Gastroesophageal sphincter (tissue), 4 donors: ENCODE data around the gene ZNF784. TPM values are rescaled to one million over a fixed set of nuclear protein-coding genes. Genes with fewer than 3 reads are reported as not detected.

ENCODE experiments used
- ATAC-seq: fragments of 150-250 bp; one replicate; pipeline ENCODE4 v1.9.1; 2016; ENCODE audit warnings: mild to moderate bottlenecking, moderate library complexity
- H3K27ac ChIP-seq, 4 donors: fragments of 200-600 bp; sonication (generic) in 3 of 4; 1 replicate in 3 of 4; 2 replicates in 1 of 4; pipeline ENCODE4 v1.5.1; 2016 to 2019
- H3K27me3 ChIP-seq: fragments of 200-600 bp; sonication (generic); one replicate; pipeline ENCODE4 v1.5.1; 2019
- H3K36me3 ChIP-seq, 2 donors: fragments of 200-600 bp; sonication (generic); one replicate each; pipeline ENCODE4 v1.5.1; 2019; ENCODE audit warnings: control low read depth in 1 of 2
- H3K4me1 ChIP-seq, 3 donors: fragments of 200-600 bp; sonication (generic); 1 replicate in 2 of 3; 2 replicates in 1 of 3; pipeline ENCODE4 v1.5.1; 2016 to 2019; ENCODE audit warnings: control low read depth in 2 of 3
- H3K4me3 ChIP-seq, 2 donors: fragments of 200-600 bp; sonication (generic); one replicate each; pipeline ENCODE4 v1.5.1; 2019; ENCODE audit warnings: mild to moderate bottlenecking in 1 of 2, moderate library complexity in 1 of 2
- H3K9me3 ChIP-seq, 3 donors: fragments of 200-600 bp; sonication (generic); one replicate each; pipeline ENCODE4 v1.5.1; 2017 to 2019; ENCODE audit warnings: control low read depth in 2 of 3
- CTCF ChIP-seq, 4 experiments: fragments of 200-600 bp in 2 of 4; fragments of 450-650 bp in 2 of 4; sonication (generic) in 1 of 4; IDR thresholded peaks; one replicate each; pipeline ENCODE4 v1.5.1; 2017 to 2019; ENCODE audit warnings: antibody characterized with exemption in 4 of 4, mild to moderate bottlenecking in 2 of 4, moderate library complexity in 2 of 4
- EP300 ChIP-seq: sonication (generic); formaldehyde crosslinking; IDR thresholded peaks from one replicate; pipeline ENCODE4 v1.6.1; 2017; ENCODE audit warnings: antibody characterized with exemption, mild to moderate bottlenecking
- POLR2A ChIP-seq, 2 donors: fragments of 450-650 bp; IDR thresholded peaks; one replicate each; pipeline ENCODE4 v1.6.1; 2017; ENCODE audit warnings: antibody characterized with exemption in 2 of 2, mild to moderate bottlenecking in 2 of 2, moderate library complexity in 1 of 2
- POLR2AphosphoS5 ChIP-seq: sonication (generic); formaldehyde crosslinking; IDR thresholded peaks from one replicate; pipeline ENCODE4 v1.6.1; 2017; ENCODE audit warnings: antibody characterized with exemption
- WGBS, 2 donors: methylation state at CpG; one replicate each; pipeline ENCODE4 v1.1.5; 2018; ENCODE audit warnings: low coverage in 1 of 2; 5-methylcytosine and 5-hydroxymethylcytosine counted together
- total RNA-seq, 4 donors: library from RNA; depleted of rRNA; stranded (reverse); fragments of >200 nt; gene quantifications; one replicate each; pipeline ENCODE4 v1.1.0, GENCODE V29; 2016

ZNF784 gene
- total RNA-seq, 4 donors from 2014 or later: 0.54 to 8.1 (median 4.8) TPM

DNA sequence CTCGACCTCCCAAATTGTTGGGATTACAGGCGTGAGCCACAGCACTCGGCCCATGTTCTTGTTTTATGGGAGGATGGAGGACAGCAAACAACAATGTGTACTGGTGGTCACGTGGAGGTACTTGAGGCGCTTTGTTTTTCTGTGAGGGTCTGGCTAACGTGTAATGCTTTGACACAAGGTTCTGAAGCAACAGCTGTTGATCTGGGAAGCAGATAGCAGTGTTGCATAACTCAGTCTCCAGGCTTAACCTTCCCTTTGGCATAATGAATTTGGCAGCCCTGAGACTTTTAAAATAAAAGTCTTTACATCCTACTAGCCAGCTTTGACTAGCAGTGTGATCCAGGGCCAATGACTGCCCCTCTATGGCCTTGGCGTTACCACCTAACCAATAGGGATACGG, 9.5 kb upstream of the ZNF784 start:
- 59 to 74% methylated on average over 4 to 8 of the region's 8 CpGs for WGBS, 2 donors
- H3K9me3 ChIP-seq: no peaks in the 10 kb centered on the region
- TF ChIP-seq CTCF (IDR thresholded peaks at IDR 0.05): no peak
- TF ChIP-seq POLR2AphosphoS5: no peak
- no peak for TF ChIP-seq EP300
- no peak for TF ChIP-seq POLR2A (IDR thresholded peaks at IDR 0.05)
- no peak overlapping the region for H3K4me3 ChIP-seq
- H3K27ac ChIP-seq: peak overlapping the region in 3 of 4 donors; percentile 95 to 100 (median 96)
- peaks cover 2 to 61% (median 30%) of the 10 kb centered on the region in 3 donors for H3K4me1 ChIP-seq
- no peak for ATAC-seq
- no peaks in the 10 kb centered on the region for H3K36me3 ChIP-seq
- H3K27me3 ChIP-seq: no peaks in the 10 kb centered on the region

DNA sequence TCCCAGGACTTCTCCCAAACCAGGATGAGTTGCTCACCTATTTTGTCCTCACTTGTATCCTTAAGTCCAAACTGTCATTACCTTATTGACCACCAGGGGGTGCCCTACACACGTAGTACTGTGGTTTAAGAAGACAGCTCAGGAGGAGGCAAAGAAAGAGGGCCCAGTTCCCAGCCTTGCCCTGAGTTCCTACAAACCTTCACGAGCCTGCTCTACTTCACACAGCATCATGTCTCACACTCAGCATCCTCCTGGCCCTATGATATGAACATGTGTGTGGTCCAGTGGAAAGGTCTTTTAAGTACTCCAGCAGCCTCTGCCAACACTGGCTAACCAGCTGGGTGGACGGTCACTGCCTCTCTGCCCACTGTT, 8.1 kb upstream of the ZNF784 start:
- H3K27ac ChIP-seq: peak overlapping the region; percentile 25 to 78 (median 72)
- TF ChIP-seq CTCF (IDR thresholded peaks at IDR 0.05) (peak; percentile 84 to 94 (median 89)), EP300 (no peak)
- no peaks in the 10 kb centered on the region for H3K9me3 ChIP-seq
- H3K27me3 ChIP-seq: no peaks in the 10 kb centered on the region
- H3K36me3 ChIP-seq: no peaks in the 10 kb centered on the region
- H3K4me3 ChIP-seq: no peak overlapping the region
- 0 to 64% methylated on average over 1 to 2 of the region's 3 CpGs for WGBS, 2 donors
- peak; percentile 72 for ATAC-seq
- peaks cover 2 to 47% (median 23%) of the 10 kb centered on the region in 3 donors for H3K4me1 ChIP-seq

DNA sequence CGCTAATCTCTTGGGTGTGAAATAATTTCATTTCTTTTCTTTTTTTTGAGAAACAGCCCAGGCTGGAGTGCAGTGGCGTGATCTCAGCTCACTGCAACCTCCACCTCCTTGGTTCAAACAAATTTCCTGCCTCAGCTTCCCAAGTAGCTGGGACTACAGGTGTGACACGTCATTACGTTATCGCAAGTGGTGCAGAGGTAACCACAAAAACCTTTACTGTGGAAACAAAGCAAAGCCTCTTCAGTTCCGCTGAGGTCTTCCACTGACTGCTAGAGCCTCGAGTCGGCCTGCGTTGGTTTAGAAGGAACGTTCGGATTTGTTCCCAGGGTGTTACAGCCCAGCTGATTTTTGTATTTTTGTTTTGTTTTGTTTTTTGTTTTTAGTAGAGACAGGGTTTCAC, 2.0 kb upstream of the ZNF784 start:
- H3K4me1 ChIP-seq: peaks cover 0 to 20% (median 0%) of the 10 kb centered on the region in 3 donors
- H3K4me3 ChIP-seq: no peak overlapping the region
- no peaks in the 10 kb centered on the region for H3K27me3 ChIP-seq
- TF ChIP-seq EP300 (no peak), POLR2A (IDR thresholded peaks at IDR 0.05) (no peak), POLR2AphosphoS5 (no peak), CTCF (IDR thresholded peaks at IDR 0.05) (no peak)
- 81 to 89% methylated on average over 7 to 11 of the region's 11 CpGs for WGBS, 2 donors
- peaks cover 0 to 14% of the 10 kb centered on the region in 2 donors for H3K36me3 ChIP-seq
- ATAC-seq: no peak
- no peaks in the 10 kb centered on the region for H3K9me3 ChIP-seq
- H3K27ac ChIP-seq: no peak overlapping the region

DNA sequence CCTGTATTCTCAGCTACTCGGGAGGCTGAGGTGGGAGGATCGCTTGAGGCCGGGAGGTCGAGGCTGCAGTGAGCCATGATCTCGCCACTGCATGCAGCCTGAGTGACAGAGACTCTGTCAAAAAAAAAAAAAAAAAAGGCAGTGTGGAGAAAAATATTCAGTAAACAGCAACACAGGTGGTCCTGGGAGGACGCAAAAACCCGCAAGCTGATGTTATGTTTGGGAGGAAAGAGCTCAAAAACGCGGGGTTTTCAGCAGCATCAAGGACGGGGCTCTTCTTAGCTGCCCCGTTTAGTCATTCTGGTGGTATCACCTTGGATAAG, 599 bp upstream of the ZNF784 start:
- peak overlapping the region in 3 of 4 donors; percentile 95 to 100 (median 95) for H3K27ac ChIP-seq
- H3K9me3 ChIP-seq: no peaks in the 10 kb centered on the region
- TF ChIP-seq EP300 (no peak), POLR2A (IDR thresholded peaks at IDR 0.05) (no peak), CTCF (IDR thresholded peaks at IDR 0.05) (no peak), POLR2AphosphoS5 (no peak)
- WGBS, 2 donors: 35 to 58% methylated on average over 6 to 11 of the region's 11 CpGs
- ATAC-seq: no peak
- peaks cover 0 to 20% (median 0%) of the 10 kb centered on the region in 3 donors for H3K4me1 ChIP-seq
- peaks cover 0 to 24% of the 10 kb centered on the region in 2 donors for H3K36me3 ChIP-seq
- no peaks in the 10 kb centered on the region for H3K27me3 ChIP-seq
- H3K4me3 ChIP-seq: peak overlapping the region; percentile 49 to 69

GRCh38 chr19:55623561-55623960, 805 bp downstream of the ZNF784 start:
- no peak for ATAC-seq
- TF ChIP-seq EP300 (no peak), POLR2A (IDR thresholded peaks at IDR 0.05) (no peak), CTCF (IDR thresholded peaks at IDR 0.05) (no peak), POLR2AphosphoS5 (no peak)
- Histone ChIP-seq H3K4me3 (peak overlapping the region in 1 of 2 donors; percentile 69), H3K27ac (peak overlapping the region in 3 of 4 donors; percentile 95 to 100 (median 95)), H3K36me3 (peaks cover 0 to 24% of the 10 kb centered on the region in 2 donors), H3K4me1 (peaks cover 0 to 33% (median 0%) of the 10 kb centered on the region in 3 donors), H3K27me3 (no peaks in the 10 kb centered on the region), H3K9me3 (no peaks in the 10 kb centered on the region)
- 46 to 57% methylated on average over 5 to 7 of the region's 7 CpGs for WGBS, 2 donors
